Thymus (tissue), 11 donors: ENCODE data around the gene FAM89B. TPM values are rescaled to one million over a fixed set of nuclear protein-coding genes. Genes with fewer than 3 reads are reported as not detected.

Experiments used
- DNase-seq, 9 donors: peaks; one replicate each; pipeline ENCODE4 v3.0.0-alpha.2; 2013; ENCODE audit warnings: low spot score in 9 of 9, low read depth in 6 of 9, missing footprints in 1 of 9
- H3K27ac ChIP-seq, 2 donors: one replicate each; pipeline ENCODE4 v1.5.1; 2013; ENCODE audit warnings: control low read depth in 1 of 2, low read depth in 1 of 2, low read length in 1 of 2, mild to moderate bottlenecking in 1 of 2, moderate library complexity in 1 of 2
- H3K27me3 ChIP-seq, 2 donors: one replicate each; pipeline ENCODE4 v1.5.1; 2013; ENCODE audit warnings: low read length in 1 of 2; ENCODE audit not compliant: control insufficient read depth in 2 of 2, insufficient read depth in 1 of 2
- H3K36me3 ChIP-seq, 2 donors: one replicate each; pipeline ENCODE4 v1.5.1; 2013; ENCODE audit warnings: low read length in 1 of 2, mild to moderate bottlenecking in 1 of 2, moderate library complexity in 1 of 2; ENCODE audit not compliant: control insufficient read depth in 2 of 2, insufficient read depth in 2 of 2
- H3K4me1 ChIP-seq, 2 donors: one replicate each; pipeline ENCODE4 v1.5.1; 2013; ENCODE audit warnings: low read length in 2 of 2; ENCODE audit not compliant: control insufficient read depth in 2 of 2, insufficient read depth in 2 of 2
- H3K4me3 ChIP-seq, 2 donors: one replicate each; pipeline ENCODE4 v1.5.1; 2013; ENCODE audit warnings: low read length in 2 of 2, control low read depth in 1 of 2, mild to moderate bottlenecking in 1 of 2
- H3K9me3 ChIP-seq, 2 donors: one replicate each; pipeline ENCODE4 v1.5.1; 2013; ENCODE audit warnings: low read length in 1 of 2, mild to moderate bottlenecking in 1 of 2; ENCODE audit not compliant: control insufficient read depth in 2 of 2, insufficient read depth in 1 of 2
- WGBS: extraction: QIAGEN DNeasy Blood & Tissue Kit; methylation state at CpG from one replicate; pipeline ENCODE4 v1.1.7; 2013; 5-methylcytosine and 5-hydroxymethylcytosine counted together
- polyA plus RNA-seq: library from polyadenylated mRNA; stranded (reverse); fragments of 200-250 nt; gene quantifications from one replicate; pipeline ENCODE4 v1.2.3, GENCODE V29; 2013
- total RNA-seq: library from RNA; stranded (reverse); fragments of 120-200 nt; gene quantifications from one replicate; pipeline ENCODE4 v1.2.4, GENCODE V29; 2013
- donor health status: healthy.

FAM89B gene
- total and polyA plus RNA-seq, 2 donors, result 47.2 to 62.2 TPM

DNA sequence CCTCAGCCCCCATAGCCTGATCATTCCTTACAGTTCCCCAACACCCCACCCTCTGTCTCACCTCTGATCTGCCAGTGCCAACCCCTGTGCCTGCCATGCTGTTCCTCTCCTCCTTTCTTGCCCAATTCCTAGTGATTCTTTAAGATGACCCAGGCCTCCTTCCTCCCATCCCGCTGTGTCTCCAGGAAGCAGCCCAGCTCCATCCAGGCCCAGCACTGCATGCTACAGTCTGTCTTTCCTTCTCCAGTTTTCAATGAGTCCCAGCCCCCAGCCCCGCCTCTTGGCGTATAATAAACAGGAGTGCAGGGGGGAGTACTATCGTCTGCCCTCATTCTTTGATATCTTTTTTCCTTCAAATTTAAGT, 26.5 kb upstream of the FAM89B start:
- H3K27me3 ChIP-seq, result no peaks in the 10 kb centered on the region
- H3K9me3 ChIP-seq, result peaks cover 0 to 5% of the 10 kb centered on the region in 2 donors
- H3K27ac ChIP-seq, result peak overlapping the region; percentile 54 to 97
- peak overlapping the region; percentile 44 to 49 for H3K4me3 ChIP-seq
- peaks cover 2 to 6% of the 10 kb centered on the region in 2 donors for H3K36me3 ChIP-seq
- no peak for DNase-seq
- H3K4me1 ChIP-seq, result peaks cover 40 to 57% of the 10 kb centered on the region in 2 donors
- 30% methylated on average over 4 of the region's 4 CpGs for WGBS

DNA sequence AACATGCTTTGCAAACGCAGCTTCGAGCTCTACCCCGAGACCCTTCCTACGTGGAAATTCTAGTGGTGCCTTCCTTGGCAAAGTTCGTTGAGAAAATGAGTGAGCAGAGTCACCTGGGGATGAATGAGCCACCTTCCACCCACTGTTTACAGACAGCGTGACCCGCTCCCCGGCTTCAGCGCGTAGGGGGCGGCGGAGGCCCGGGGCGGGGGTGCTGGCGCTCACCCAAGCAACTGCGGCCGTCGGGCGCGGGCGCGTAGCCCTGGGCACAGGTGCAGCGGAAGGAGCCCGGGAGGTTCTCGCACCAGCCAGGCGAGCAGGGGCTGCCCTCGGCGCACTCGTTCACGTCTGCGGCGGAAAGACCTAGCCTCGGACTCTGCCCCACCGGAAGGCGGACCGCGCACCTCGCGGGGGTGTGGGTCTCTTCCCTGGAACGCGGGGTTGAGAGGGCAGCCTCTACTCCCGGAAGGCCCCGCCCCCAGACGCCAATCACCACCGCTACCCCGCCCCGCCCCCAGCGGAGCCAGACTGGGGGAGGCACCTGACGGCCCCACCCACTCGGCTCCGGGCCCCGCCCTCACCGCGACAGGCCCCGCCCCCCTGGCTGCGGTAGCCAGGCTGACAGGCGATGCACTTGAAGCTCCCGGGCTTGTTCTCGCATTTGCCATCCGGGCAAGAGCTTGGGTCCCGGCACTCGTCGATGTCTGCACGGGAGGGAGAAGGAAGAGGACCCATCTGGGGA, 25.9 kb upstream of the FAM89B start:
- peak in 7 of 9 donors; percentile 78 to 95 (median 90) for DNase-seq
- WGBS, result 6% methylated on average over 64 of the region's 64 CpGs
- peak overlapping the region; percentile 87 to 97 for H3K27ac ChIP-seq

DNA sequence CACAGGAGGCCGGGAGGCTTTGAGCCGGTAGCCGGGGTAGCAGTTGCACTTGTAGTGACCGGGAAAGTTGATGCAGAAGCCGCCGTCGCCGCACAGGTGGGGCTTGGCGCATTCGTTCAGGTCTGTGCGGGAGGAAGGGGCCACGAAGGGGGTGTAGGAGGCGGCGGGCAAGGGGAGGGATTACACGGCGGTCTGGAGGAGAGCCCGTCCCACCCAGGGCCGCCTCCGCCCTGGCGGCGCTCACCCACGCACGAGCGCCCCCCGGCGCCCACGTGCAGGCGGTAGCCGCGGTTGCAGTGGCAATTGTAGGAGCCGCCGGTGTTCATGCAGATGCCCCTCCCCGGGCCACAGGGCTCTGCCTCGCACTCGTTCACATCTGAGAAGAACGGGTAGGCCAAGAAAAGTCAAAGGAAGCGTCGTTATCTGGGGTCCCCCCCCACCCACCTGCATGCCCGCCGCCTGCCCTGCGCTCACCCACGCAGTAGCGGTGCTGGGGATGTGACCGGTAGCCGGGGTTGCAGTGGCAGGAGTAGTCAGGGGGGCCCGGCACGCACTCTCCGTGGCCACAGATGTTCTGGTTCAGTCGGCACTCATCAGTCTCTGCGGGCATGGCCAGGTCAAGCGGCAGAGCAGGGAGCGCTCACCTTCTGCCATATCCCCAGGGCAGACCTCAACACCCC, 24.8 kb upstream of the FAM89B start:
- peak overlapping the region; percentile 32 to 59 for H3K27ac ChIP-seq
- no peaks in the 10 kb centered on the region for H3K27me3 ChIP-seq
- peaks cover 0 to 14% of the 10 kb centered on the region in 2 donors for H3K9me3 ChIP-seq
- WGBS, result 74% methylated on average over 52 of the region's 52 CpGs
- peaks cover 2 to 6% of the 10 kb centered on the region in 2 donors for H3K36me3 ChIP-seq
- H3K4me3 ChIP-seq, result peak overlapping the region in 1 of 2 donors; percentile 10
- peaks cover 45 to 61% of the 10 kb centered on the region in 2 donors for H3K4me1 ChIP-seq
- peak in 3 of 9 donors; percentile 59 to 77 (median 72) for DNase-seq

More for the DNA sequence above, 25.9 kb upstream of the FAM89B start:
- H3K9me3 ChIP-seq, result peaks cover 0 to 10% of the 10 kb centered on the region in 2 donors
- no peaks in the 10 kb centered on the region for H3K27me3 ChIP-seq
- H3K4me1 ChIP-seq, result peaks cover 38 to 57% of the 10 kb centered on the region in 2 donors
- H3K4me3 ChIP-seq, result peak overlapping the region; percentile 44 to 49
- H3K36me3 ChIP-seq, result peaks cover 2 to 6% of the 10 kb centered on the region in 2 donors

- 100% methylated on average over 3 of the region's 3 CpGs for WGBS
- Histone ChIP-seq H3K27ac (peak overlapping the region in 1 of 2 donors; percentile 63), H3K9me3 (peaks cover 0 to 14% of the 10 kb centered on the region in 2 donors), H3K4me1 (peaks cover 52 to 68% of the 10 kb centered on the region in 2 donors), H3K36me3 (peaks cover 2 to 6% of the 10 kb centered on the region in 2 donors), H3K4me3 (no peak overlapping the region), H3K27me3 (no peaks in the 10 kb centered on the region)
- DNase-seq, result no peak
Measured at GRCh38 chr11:65548395-65548794, 23.9 kb upstream of the FAM89B start.

DNA sequence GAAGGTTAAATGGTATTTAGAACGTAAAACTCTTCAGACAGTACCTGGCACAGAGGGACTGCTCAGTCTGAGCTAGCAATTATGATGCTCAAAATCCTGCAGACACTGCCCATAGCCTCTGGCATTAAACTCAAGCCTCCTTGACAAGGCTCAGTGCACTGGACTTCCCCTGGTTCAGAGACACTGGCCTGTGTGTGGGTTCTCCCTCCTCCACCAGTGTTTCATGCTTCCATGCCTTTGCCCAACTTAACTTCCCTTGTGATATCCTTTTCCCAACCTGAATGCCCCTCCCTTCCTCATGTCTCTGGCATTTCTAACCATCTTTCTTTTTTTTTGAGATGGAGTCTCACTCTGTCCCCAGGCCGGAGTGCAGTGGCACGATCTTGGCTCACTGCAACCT, 23.2 kb upstream of the FAM89B start:
- Histone ChIP-seq H3K36me3 (peaks cover 0 to 6% of the 10 kb centered on the region in 2 donors), H3K4me1 (peaks cover 59 to 75% of the 10 kb centered on the region in 2 donors), H3K4me3 (no peak overlapping the region), H3K27me3 (no peaks in the 10 kb centered on the region), H3K9me3 (peaks cover 0 to 14% of the 10 kb centered on the region in 2 donors), H3K27ac (peak overlapping the region in 1 of 2 donors; percentile 63)
- DNase-seq, result no peak
- 95% methylated on average over 3 of the region's 3 CpGs for WGBS

DNA sequence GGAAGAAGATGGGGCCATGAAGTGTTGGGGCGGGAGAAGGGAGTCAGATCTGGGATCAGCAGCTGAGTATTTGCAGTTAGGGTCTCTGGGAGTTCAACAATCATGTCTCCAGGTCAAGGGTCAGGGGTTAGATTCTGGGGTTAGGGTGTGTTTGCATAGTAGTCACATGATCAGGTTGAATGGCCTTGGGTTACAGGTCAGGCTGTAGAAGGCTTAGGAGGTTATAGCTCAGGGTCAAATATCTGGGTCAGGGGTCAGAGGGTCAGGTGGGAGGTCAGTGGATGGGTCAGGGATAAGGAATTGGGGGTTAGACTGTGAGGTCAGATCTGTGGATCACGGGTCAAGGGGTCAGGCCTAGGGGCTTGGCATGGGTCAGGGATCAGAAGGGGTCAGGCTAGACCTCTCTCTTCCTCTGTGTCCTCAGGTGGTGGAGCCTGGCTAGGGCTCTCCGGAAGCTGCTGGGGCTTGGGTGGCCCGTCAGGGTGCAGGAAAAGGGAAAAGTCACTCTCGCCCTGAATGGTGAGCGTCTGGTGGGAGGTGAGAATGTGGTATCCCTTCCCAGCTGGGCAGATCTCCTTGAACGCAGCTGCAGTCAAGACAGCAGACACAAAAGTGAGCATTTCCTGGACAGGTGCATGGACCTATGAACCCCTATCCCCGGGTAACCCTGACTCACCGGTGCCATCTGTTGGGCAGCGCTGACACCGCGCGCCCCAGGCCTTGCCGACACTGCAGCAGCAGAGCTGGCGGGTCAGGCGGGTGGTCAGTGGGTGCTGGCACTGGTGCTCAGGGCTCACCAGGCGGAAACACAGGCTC, 20.6 kb upstream of the FAM89B start:
- 26% methylated on average over 17 of the region's 17 CpGs for WGBS
- Histone ChIP-seq H3K27ac (peak overlapping the region; percentile 62 to 88), H3K36me3 (no peaks in the 10 kb centered on the region)

DNA sequence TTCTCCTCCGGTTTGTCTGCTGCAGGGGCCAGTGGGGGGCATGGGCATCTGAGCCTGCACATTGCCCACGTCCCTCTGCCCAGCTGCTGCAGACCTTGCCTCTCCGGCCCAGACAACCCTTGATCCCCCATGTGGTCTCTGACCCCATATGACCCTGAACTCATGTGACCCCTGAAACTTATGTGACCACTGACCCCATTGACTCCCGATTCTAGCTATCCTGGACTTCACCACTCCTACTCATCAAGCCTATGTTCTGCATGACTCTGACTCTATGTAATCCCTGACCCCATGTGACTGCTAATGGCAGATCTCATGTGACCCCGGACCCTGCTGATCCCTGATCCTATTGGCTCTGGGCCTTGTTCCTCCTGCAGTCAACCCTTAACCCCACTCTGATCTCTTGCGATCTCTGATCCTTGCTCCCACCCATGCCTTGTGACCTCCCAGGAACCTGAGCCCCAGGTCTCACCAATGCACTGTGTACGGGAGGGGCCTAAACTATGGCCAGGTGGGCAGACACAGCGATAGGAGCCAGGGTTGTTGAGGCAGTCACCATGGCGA, 19.9 kb upstream of the FAM89B start:
- WGBS, result 80% methylated on average over 9 of the region's 9 CpGs
- Histone ChIP-seq H3K4me1 (peaks cover 55 to 82% of the 10 kb centered on the region in 2 donors), H3K27ac (peak overlapping the region; percentile 87 to 88)

More for the DNA sequence above, 20.6 kb upstream of the FAM89B start:
- Histone ChIP-seq H3K4me1 (peaks cover 57 to 82% of the 10 kb centered on the region in 2 donors), H3K27me3 (peaks cover 0 to 15% of the 10 kb centered on the region in 2 donors), H3K9me3 (peaks cover 0 to 18% of the 10 kb centered on the region in 2 donors), H3K4me3 (no peak overlapping the region)
- DNase-seq, result peak in 6 of 9 donors; percentile 68 to 90 (median 76)

GRCh38 chr11:65553301-65554001, 18.9 kb upstream of the FAM89B start:
- peaks cover 0 to 18% of the 10 kb centered on the region in 2 donors for H3K9me3 ChIP-seq
- peak overlapping the region; percentile 88 to 90 for H3K27ac ChIP-seq
- H3K27me3 ChIP-seq, result peaks cover 0 to 30% of the 10 kb centered on the region in 2 donors
- 50% methylated on average over 37 of the region's 37 CpGs for WGBS
- H3K36me3 ChIP-seq, result no peaks in the 10 kb centered on the region
- H3K4me1 ChIP-seq, result peaks cover 49 to 78% of the 10 kb centered on the region in 2 donors
- DNase-seq, result peak in 7 of 9 donors; percentile 64 to 95 (median 85)
- H3K4me3 ChIP-seq, result peak overlapping the region; percentile 43 to 44

More for the DNA sequence above, 19.9 kb upstream of the FAM89B start:
- H3K36me3 ChIP-seq, result no peaks in the 10 kb centered on the region
- no peak for DNase-seq
- H3K27me3 ChIP-seq, result peaks cover 0 to 22% of the 10 kb centered on the region in 2 donors
- peaks cover 0 to 18% of the 10 kb centered on the region in 2 donors for H3K9me3 ChIP-seq
- no peak overlapping the region for H3K4me3 ChIP-seq
